ENCODE results near the gene CAMK2G. TPM values are rescaled to one million over a fixed set of nuclear protein-coding genes. Genes with fewer than 3 reads are reported as not detected.

CAMK2G gene
- total RNA-seq, 4 donors from 2014 or later, result 72.0 to 131 (median 83.0) TPM

DNA sequence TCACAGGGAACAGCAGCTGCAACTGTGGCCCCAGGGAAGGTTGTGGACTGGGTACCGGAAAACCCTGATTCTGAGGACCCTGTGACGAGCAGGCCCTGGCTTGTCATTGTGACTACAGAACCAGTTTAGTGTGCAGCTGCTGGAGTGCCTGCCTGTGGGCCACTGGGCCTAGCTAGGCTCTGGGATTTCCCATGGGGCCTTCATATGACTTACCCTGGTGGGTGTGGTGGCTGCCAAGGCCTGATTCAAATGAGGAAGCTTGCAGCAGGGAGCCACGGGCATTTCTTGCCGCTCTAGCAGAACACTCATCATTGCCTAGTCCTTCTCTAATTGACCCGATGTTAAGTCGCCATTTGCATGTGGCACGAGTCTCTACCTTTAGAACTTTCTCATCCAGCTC lies 14.7 kb upstream of the CAMK2G start:
- Histone ChIP-seq H3K4me1 (peaks cover 15 to 31% (median 29%) of the 10 kb centered on the region in 4 donors), H3K9me3 (no peaks in the 10 kb centered on the region), H3K4me3 (no peak overlapping the region), H3K36me3 (no peaks in the 10 kb centered on the region), H3K27me3 (no peaks in the 10 kb centered on the region), H3K27ac (peak overlapping the region; percentile 78 to 85 (median 82))
- in situ Hi-C loops (cut with MboI; ENCODE audit: low pct_ligation_motif_present in 1 of 4, low pct_unique_long_range_greater_than_20kb in 1 of 4, low sequenced_read_pairs in 3 of 4) (loop anchor here (5.0 to 25.0 kb wide), 5 partner anchors 48 to 198 kb away; no protein-coding TSS in a partner anchor), intact Hi-C loops (cut with DNase I; ENCODE audit: low total_unique reads) (loop anchor here (5.0 kb wide), 1 partner anchor 193 kb away; no protein-coding TSS in a partner anchor)
- peak; percentile 50 for DNase-seq
- WGBS, 2 donors (ENCODE audit: low coverage in 1 of 2), result 44 to 66% methylated on average over 5 to 7 of the region's 7 CpGs
- TF ChIP-seq EP300 (IDR thresholded peaks at IDR 0.05; ENCODE audit: low read depth), result no peak

GRCh38 chr10:73888514-73888913 lies 14.2 kb upstream of the CAMK2G start:
- no peaks in the 10 kb centered on the region for H3K9me3 ChIP-seq
- TF ChIP-seq POLR2A (IDR thresholded peaks at IDR 0.05), result no peak
- TF ChIP-seq POLR2AphosphoS5 (IDR thresholded peaks at IDR 0.05), result no peak
- TF ChIP-seq CTCF (IDR thresholded peaks at IDR 0.05), result no peak
- no peak for TF ChIP-seq EP300 (IDR thresholded peaks at IDR 0.05; ENCODE audit: low read depth)
- no peaks in the 10 kb centered on the region for H3K36me3 ChIP-seq
- in situ Hi-C loops (cut with MboI; ENCODE audit: low pct_ligation_motif_present in 1 of 4, low pct_unique_long_range_greater_than_20kb in 1 of 4, low sequenced_read_pairs in 3 of 4), result loop anchor here (5.0 to 25.0 kb wide), 5 partner anchors 49 to 199 kb away; no protein-coding TSS in a partner anchor
- intact Hi-C loops (cut with DNase I; ENCODE audit: low total_unique reads), result loop anchor here (5.0 kb wide), 1 partner anchor 194 kb away; no protein-coding TSS in a partner anchor
- no peak for DNase-seq
- no peak overlapping the region for H3K4me3 ChIP-seq
- H3K27me3 ChIP-seq, result no peaks in the 10 kb centered on the region
- H3K27ac ChIP-seq, result peak overlapping the region; percentile 78 to 85 (median 82)
- peaks cover 15 to 31% (median 29%) of the 10 kb centered on the region in 4 donors for H3K4me1 ChIP-seq
- WGBS, 2 donors (ENCODE audit: low coverage in 1 of 2), result 62% methylated on average over 5 of the region's 5 CpGs; no CpG with 5 or more reads in 1 of the 2 donors

DNA sequence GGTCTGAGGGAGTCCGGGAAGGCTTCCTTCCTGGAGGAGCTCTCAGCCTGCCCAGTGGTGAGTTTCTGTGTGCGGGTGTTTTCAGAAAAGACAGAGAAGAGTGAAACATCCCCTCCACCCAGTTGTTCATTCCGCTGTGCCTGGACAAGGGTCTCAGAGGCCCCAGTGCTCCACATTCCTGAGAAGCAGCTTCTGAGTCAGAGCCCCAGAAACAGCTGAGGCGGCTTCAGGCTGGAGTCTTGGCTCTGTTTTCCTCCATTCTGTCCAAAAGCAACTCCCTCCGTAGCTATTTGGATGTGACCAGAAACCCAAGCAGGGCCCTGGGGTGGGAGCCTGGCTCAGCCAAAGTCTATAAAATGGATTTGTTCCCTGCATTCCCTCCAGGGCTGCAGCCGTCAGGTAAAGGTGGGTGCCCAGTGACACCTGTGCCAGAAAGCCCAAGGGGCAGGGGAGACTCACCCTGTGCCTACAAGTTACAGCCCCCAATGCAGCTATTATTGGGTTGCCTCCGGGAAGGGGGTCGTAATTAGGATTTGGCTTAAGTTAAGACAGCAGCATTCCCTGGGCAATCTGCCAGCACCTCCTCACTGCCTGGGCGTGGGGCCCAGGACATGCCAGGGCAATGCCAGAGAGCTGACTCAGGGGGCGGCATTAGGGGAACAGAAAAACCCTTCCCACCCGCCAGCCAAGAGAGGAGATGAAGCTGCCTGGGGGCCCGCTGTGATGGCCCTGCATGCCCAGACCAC lies 13.1 kb upstream of the CAMK2G start:
- peak overlapping the region; percentile 78 to 85 (median 82) for H3K27ac ChIP-seq
- no peak overlapping the region for H3K4me3 ChIP-seq
- no peaks in the 10 kb centered on the region for H3K9me3 ChIP-seq
- no peak for TF ChIP-seq EP300 (IDR thresholded peaks at IDR 0.05; ENCODE audit: low read depth)
- peak in 2 of 3 donors; percentile 23 to 39 for TF ChIP-seq POLR2AphosphoS5 (IDR thresholded peaks at IDR 0.05)
- TF ChIP-seq POLR2A (IDR thresholded peaks at IDR 0.05), result no peak
- DNase-seq, result peak; percentile 63
- peaks cover 15 to 31% (median 29%) of the 10 kb centered on the region in 4 donors for H3K4me1 ChIP-seq
- no peaks in the 10 kb centered on the region for H3K27me3 ChIP-seq
- 65% methylated on average over 12 of the region's 12 CpGs; no CpG with 5 or more reads in 1 of the 2 donors for WGBS, 2 donors (ENCODE audit: low coverage in 1 of 2)
- in situ Hi-C loops (cut with MboI; ENCODE audit: low pct_ligation_motif_present in 1 of 4, low pct_unique_long_range_greater_than_20kb in 1 of 4, low sequenced_read_pairs in 3 of 4) (loop anchor here (5.0 to 25.0 kb wide), 5 partner anchors 50 to 200 kb away; no protein-coding TSS in a partner anchor), intact Hi-C loops (cut with DNase I; ENCODE audit: low total_unique reads) (loop anchor here (2.0 to 5.0 kb wide), 2 partner anchors 53 to 195 kb away; no protein-coding TSS in a partner anchor)
- no peaks in the 10 kb centered on the region for H3K36me3 ChIP-seq

DNA sequence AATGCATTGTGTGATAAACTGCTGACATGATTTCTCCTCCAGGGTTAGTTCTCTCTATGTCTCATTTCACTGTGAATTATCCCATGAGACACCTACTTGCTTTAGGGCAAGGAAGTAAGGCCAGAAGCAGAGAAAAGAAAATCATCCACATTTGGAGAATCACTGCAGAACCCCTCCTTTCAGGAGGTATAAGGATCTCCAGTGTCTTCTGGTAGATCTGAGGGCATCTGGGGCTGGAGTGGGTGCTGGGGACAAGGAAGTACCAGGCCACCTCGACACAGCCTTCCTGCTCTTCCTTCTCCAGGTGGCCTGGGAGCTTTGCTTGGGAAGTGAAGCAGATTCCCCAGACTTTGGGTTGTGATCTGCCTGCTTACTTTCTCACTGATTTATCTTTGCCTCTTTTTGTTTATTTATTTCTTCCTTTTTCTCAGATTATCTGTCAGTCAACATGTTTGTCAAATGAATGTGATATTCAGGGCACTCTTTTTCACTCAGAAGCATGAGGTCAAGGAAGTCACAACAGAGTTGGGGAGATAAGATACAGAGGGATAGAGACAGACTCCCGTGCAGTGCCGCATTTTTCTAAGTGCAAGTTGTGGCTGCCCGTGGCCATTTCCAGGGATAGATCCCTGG lies 12.4 kb upstream of the CAMK2G start:
- intact Hi-C loops (cut with DNase I; ENCODE audit: low total_unique reads) (loop anchor here (2.0 to 5.0 kb wide), 2 partner anchors 54 to 196 kb away; no protein-coding TSS in a partner anchor), in situ Hi-C loops (cut with MboI; ENCODE audit: low pct_ligation_motif_present in 1 of 4, low pct_unique_long_range_greater_than_20kb in 1 of 4, low sequenced_read_pairs in 3 of 4) (loop anchor here (5.0 to 25.0 kb wide), 5 partner anchors 51 to 201 kb away; no protein-coding TSS in a partner anchor)
- 0 to 50% methylated on average over 1 to 4 of the region's 4 CpGs for WGBS, 2 donors (ENCODE audit: low coverage in 1 of 2)
- H3K4me3 ChIP-seq, result no peak overlapping the region
- H3K4me1 ChIP-seq, result peaks cover 15 to 31% (median 29%) of the 10 kb centered on the region in 4 donors
- TF ChIP-seq CTCF (IDR thresholded peaks at IDR 0.05) (no peak), POLR2AphosphoS5 (IDR thresholded peaks at IDR 0.05) (no peak), POLR2A (IDR thresholded peaks at IDR 0.05) (no peak), EP300 (IDR thresholded peaks at IDR 0.05; ENCODE audit: low read depth) (no peak)
- H3K36me3 ChIP-seq, result no peaks in the 10 kb centered on the region
- DNase-seq, result no peak
- no peaks in the 10 kb centered on the region for H3K9me3 ChIP-seq
- peak overlapping the region; percentile 78 to 85 (median 82) for H3K27ac ChIP-seq
- no peaks in the 10 kb centered on the region for H3K27me3 ChIP-seq
